ENCODE results near the gene DPP10. TPM values are rescaled to one million over a fixed set of nuclear protein-coding genes. Genes with fewer than 3 reads are reported as not detected.

The DPP10 gene
- polyA plus RNA-seq, 12 donors = 0.17 to 4.5 (median 0.87) TPM; not detected in 2

DNA sequence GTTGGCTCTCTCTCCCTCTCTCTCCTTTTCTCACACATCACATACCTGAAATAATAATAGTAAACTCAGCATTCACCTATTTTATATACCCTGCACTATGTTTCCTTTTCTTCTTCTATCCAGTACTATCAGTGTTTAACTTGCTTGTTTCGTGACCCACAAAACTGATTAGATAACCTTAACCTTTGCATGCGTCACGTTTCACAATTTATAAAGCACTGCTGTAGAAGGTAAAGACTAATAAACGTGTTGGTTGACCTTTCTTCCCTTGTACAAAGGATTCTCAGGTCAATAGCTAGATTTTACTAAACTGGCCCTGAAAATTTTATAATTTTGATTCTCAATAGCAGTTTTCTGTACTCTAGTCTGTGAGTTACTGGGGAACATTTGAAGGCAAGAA is 791.7 kb downstream of the DPP10 start:
- DNase-seq = no peak

DNA sequence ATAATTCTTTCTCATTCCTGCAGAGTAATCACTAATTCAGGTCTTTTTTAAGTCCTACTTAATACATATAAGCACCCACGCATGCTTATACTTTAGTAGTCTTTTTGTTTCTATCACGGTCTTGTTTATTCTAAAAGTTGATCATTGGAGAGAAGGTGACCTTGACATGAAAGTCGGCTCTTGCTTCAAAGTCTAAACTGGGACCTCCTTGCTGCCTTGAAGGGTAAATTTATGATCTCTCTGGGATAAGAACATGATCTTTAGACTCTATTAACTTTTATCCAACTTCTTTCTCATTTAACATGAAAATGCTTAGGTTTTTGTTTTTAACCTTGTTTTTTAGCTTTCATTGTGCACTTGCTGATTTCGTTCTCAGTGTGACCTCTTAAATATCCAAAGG is 792.3 kb downstream of the DPP10 start:
- no peak for DNase-seq

DNA sequence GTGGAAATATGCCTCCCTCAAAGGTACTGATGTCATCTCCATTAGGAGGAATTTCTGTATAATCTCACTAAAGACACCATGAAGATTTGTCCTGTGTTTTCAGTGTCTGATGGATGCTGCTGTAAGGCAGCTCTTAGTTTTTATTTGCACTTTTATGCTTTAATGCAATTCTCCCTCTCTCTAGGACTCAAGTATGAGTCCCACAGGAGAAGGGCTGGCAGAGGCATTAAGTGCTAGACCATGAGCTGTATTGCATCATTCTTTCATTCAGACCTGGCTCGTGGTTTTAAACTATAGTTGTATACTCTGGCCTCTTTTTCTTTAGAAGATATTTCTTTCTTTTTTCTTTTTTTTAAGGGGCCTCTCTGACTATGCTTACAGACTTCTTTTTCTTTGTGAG is 805.6 kb downstream of the DPP10 start:
- DNase-seq = peak; percentile 34

DNA sequence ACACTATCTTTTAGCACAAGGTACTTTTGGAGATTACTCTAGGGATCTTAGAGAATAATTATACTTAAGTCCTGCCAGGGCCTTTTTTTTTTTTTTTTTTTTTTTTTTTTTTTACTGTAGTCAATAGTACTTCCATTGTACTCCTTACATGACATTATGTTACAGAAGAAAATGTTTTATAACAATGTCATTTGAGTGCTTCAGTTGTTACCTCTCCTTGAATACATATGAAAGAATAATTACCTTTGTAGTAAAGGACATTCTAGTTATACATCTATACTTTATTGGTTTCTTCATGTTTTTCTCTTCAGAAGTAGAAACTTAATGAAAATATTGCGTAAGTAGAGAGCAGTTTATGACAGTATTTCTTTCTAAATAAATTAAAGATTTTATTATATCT is 834.9 kb downstream of the DPP10 start:
- DNase-seq = no peak

DNA sequence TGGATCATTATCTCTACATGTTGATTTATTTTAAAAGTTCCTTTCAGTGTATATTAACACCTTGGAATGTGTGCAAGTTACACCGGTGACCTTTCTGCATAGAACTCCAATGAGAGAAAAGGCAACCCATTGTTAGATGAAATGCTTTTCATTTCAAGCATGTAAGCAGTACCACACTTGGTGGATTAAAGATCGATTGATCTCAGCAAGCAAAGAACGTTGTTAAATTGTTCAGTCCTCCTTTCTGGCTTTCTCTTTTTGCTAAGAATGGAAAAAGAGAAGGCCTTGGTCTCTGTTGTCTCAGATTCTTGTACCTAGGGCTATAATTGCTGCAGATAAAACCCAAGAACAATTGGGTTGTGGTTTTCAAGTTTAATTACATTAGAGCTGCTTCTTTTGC is 843.0 kb downstream of the DPP10 start:
- DNase-seq = no peak

DNA sequence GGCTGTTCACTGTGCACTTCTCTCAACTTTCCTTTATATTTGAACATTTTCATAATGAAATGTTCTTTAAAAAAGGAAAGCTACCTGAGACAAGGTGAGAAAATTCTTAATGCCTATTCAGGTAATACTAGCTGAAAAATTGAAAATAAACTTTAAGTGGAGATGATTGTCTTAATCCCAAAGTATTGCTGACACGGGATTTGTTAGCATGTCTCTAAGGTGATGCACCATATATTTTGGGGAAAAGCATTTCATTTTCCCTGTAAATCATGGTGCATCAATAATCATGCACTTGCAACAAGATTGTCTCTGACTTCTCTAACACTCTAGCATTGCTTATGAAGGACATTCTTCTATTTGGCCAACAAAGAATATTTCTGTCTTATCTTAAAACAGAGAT is 848.0 kb downstream of the DPP10 start:
- DNase-seq = no peak

DNA sequence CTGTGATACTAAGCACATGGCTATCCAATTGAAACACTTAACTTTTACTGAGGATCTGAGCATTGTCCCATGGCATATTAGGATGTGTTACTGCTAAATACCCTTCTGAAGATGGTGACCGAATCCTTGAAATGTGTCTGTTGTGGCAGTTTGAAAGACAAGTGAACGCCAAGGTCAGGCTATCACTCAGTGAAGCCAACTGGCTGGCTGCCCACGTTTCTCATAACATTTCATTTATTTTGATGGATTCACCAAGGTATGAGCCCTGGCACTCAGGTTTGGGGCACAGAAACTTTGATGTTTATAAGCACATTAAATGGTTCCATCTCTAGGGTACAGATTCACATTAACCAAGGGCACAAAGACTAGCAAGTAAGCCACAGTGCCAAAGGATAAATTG is 850.3 kb downstream of the DPP10 start:
- DNase-seq = no peak

DNA sequence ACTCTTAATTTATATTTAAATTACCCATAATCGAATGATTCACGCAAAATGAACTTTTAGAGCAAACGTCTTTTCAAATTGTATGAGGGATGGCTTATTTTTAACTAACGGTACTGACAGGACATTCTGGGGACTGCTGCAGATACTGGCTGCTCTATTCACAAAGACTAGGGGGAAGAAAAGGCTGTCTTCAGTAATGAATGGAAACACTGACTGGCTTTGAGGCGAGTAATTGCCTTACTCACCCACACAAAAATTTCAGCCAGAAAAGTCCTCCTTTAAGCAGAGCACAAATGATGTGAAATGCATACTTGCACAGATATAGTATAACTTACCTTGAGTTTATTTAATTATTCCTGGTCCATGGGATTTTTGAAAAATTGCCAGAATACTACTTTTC is 852.6 kb downstream of the DPP10 start:
- no peak for DNase-seq

DNA sequence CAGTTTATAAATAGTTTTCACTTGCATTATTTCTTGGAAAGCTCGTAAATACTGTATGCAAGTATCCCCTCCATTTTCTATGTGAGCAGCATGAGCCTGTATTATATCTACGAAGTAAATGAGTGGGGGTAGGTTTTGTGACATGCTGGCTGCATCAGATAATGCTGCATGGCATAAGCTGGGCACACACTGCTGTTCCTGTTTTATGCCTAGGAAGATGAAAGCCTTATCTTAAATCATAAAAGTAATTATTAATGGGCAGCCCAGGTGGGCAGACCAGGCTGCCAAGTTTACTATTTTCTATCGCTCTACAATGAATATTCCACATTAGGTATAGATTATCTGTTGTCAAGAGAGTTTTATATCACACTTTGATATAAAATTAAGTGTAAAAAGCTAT is 854.6 kb downstream of the DPP10 start:
- no peak for DNase-seq

DNA sequence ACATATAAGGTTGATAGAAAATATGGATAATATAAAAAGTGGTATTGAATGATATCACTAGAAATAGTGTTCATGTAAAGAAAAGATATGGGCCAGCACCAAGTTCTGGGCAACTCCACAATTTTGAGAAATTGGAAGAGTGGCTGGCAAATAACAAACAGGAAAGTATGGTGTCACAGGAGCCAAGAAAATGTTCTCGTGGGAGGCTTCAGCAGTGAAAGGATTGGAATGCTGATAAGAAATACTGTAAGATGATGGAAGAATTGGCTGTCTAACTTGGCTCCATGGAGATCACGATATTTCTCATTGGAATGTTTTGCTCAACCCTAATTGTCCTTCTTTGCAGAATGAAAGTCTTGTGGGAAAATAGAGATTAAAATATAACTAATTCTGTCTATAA is 856.8 kb downstream of the DPP10 start:
- DNase-seq = no peak

DNA sequence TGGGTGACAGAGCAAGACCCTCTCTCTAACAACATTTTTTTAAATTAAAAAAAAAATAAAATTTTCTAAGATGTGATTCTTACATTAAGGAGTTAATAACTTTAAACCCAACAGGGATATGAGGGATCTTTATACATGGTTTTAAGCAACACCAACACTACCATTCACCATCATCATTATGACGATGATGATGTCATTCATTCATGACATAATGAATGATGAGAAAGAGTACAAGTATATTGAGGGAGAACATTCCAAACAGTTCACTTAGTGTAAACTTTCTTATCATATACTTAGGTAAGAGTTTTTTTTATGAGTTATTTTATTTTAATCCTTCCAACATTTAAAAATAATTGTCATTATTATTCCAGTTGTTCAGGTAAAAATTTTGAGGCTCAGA is 863.3 kb downstream of the DPP10 start:
- DNase-seq = no peak

DNA sequence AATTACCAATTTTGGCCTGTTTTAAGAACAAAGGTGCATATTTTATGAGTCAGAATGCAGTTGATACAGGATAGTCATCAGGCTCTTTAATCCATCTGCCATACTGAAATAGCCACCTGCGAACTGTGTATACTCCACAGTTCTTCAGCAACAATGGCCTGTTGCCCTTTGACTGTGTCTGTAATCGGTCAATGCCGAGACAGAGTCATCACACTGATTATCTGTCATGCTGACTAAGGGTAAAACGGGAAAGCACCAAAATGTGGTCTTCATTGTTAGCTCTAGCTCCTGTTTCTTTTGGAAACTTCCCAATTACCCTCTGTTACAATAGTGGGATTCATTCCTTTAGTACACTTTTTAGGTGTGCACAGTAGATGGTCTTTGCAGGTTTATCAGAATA is 871.7 kb downstream of the DPP10 start:
- no peak for DNase-seq

DNA sequence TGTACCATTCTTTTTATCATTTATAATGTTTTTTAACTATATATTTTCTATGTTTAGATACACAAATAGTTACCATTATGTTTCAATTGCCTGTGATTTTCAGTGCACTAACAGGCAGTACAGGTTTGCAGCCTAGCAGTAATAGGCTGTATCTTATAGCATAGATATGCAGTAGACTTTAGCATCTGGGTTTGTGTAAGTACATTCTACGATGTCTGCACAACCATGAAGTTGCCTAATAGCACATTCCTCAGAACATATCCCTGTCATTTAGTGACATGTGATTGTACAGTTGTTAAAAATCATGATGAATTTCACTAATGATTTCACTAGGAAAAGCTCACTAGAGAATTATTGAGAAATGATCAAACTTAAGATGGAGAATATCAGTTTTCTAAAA is 884.6 kb downstream of the DPP10 start:
- DNase-seq = no peak

DNA sequence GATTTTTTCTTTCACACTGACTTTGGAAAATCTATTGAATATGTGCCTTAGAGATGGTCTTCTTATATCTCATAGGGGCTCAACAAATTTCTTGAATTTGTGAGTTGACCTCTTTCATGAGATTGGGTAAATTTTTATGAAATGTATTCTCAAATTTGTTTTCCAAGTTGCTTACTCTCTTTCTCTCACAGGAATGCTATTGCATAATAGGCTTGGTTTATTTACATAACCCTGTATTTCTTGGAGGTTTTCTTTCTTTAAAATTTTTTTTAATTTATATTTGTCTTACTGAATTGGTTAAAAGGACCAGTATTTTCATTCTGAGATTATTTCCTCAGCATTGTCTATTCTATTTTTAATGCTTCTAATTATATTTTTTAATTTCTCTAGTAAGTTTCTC is 917.1 kb downstream of the DPP10 start:
- no peak for DNase-seq

DNA sequence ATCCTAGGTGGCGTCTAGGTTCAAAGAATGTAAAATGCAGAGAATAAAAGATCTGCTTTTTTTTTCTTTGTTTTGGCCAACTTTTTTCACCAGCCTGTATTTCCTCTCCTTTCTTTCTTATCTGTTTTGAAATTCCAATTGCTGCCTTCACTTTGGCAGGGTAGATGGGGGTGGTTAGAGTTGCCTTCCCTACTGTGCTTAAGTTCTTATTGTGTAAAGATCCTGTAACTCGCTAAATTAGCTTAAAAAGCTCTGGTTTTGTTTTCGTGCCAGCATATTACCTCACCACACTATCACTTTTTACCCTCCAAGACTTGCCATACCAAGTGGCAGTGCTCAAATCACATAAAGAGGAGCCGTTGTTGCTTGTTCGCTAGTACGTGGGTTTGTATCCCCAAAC is 921.7 kb downstream of the DPP10 start:
- DNase-seq = no peak

DNA sequence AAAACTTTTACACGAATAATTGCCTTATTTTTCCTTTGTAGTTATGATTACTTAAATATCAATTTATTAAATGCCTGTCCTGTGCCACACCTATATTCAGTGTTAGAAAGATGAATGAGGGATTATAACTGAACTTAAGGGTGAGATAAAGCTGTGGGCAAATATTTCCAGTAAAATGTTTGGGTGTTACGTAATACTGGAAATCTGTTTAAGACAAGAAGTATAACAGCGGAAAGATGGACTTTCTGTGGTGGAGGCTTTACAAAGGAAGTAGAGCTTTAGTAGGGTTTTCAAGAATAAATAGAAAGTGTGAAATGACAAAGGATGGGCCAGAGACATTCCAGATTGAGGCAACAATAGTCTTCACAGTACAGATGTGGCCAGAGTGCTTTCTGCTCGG is 927.0 kb downstream of the DPP10 start:
- no peak for DNase-seq

DNA sequence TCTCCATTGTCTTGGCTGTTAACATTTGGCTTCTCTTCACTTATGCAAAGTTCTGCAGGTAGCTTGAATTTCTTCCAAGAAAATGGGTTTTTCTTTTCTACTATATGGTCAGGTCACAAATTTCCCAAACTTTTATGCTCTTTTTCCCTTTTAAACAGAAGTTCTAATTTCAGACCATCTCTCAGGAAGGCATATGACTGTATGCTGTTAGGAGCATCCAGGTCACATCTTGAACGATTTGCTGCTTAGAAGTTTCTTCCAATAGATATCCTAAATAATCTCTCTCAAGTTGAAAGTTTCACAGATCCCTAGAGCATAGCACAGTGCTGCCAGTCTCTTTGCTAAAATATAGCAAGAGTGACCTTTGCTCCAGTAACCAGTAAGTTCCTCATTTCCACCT is 932.5 kb downstream of the DPP10 start:
- no peak for DNase-seq

DNA sequence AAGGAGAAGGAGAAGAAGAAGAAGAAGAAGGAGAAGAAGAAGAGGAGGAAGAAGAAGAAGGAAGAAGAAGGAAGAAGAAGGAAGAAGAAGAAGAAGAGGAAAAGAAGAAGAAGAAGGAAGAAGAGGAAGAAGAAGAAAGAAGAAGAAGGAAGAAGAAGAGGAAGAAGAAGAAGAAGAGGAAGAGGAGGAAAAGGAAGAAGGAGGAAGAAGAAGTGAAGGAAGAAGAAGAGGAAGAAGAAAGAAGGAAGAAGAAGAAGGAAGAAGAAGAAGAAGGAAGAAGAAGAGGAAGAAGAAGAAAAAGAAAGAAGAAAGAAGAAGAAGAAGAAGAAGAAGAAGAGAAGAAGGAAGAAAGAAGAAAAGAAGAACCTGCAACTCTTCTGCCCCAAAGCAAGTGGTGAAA is 942.0 kb downstream of the DPP10 start:
- no peak for DNase-seq

DNA sequence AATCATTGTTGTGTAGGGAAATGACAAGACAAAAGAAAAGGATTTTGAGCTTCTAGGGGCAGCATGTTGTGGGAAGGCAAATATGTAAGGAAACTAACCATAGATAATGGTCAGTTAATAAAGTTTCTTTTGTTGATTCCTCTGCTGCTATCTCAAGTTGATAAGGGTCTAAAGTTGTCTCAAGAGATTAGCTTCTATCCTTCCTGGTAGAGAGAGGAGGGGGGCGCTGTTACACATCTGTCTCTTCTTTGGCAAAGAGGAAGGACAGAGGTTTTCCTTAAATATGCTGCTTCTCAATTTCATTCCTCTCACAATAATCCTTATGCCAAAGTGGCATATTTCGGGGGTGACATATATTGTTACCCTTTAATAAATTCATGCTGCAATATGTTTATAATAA is 944.0 kb downstream of the DPP10 start:
- no peak for DNase-seq

DNA sequence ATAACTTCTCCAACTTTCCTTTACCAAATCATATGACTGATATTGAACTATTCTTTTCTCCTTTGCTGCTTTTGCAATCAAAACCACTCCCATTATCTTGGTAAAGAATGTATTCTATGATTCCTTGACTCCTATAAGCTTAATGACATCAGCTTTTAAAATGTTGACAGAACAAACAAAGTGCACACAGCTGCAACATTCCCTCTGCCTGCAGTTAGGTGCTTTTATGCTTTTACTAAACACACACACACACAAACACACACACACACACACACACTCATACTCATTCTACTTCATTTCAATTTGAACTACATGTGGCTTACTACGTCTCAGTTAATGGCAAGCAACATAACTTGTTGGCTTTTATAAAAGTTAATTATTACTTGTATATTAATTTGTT is 946.6 kb downstream of the DPP10 start:
- no peak for DNase-seq

DNA sequence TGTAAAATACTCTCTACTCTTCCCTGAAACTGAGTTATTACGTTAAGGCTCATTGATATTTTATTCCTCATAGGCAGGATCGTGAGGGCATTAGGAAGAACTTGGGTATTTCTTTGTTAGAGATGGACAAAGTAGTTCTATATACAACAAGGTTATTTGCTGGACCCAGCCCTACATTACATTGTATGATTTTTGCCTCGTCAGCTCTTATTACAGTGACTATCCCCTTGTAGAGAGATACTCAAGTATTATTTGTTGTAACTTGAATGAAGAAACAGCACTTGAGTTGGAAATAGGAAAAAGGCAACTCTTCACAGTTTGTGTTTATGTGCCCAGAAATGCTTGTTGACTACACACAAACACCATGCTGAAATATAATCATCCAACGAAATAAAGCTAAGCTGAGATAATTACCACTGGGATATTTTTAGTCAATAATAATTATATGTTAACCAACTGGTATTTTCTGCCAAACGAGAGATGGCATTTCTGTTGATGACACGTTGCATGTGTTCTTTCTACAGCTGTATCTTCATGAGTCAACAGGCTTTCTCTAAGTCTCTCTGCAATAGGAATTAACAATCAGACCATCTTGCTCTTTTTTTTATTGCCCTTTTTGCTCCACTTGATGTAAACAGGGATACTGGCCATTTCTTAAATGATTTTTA is 947.6 kb downstream of the DPP10 start:
- no peak for DNase-seq

DNA sequence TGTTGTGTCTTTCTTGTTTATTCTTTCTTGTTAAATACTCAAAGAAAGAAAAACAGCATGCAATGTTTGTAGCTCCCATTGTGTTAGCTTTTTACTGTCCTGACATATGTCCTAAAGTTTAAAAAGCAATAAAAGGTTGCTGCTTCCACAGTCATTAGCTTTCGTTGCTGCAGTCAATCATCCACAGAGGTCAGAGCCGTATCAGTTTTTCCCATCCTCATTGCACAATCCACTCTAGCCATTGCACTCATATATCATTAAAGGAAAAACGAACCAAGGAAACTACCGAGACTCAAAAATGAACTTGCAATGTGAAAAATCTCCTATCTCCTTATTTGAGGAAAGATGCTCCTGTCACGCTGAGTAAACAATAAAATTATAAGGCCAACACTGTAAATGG is 954.1 kb downstream of the DPP10 start:
- DNase-seq = no peak

DNA sequence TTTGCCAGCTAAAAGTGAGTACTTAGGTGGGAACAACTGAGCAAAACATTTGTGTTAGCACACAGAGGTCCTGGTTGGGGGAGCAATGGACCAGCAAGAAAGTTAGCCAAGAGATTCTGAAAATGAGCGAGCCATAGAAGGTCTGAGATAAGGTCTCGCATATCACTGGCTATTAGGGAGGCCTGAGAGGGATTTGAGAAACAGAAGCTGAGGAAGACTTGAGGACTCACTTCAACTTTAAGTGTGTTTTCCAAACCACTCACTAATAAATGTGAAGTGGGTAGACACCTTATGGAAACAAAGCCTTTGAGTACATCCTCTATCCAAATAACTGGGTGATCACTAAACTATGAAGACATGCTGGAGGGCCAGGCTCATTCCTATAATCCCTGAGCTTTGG is 958.5 kb downstream of the DPP10 start:
- no peak for DNase-seq

DNA sequence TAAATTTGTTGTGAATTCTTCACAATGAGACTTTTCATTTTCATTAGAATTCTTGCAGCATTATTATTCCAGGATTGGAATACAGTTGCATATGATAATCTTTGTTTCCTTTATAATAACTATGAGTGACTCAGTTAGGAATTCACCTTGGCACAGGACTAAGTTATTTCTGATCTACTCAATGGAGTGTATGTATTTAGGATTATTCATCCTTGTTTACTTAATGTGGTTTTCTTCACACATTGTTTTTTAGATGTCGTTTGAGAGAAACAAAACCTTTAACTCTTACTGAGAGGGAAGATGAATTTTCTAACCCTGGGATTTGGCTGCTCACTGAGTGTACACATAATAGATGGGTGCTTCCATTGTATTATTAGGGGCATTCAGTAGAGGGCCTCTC is 970.1 kb downstream of the DPP10 start:
- DNase-seq = no peak

DNA sequence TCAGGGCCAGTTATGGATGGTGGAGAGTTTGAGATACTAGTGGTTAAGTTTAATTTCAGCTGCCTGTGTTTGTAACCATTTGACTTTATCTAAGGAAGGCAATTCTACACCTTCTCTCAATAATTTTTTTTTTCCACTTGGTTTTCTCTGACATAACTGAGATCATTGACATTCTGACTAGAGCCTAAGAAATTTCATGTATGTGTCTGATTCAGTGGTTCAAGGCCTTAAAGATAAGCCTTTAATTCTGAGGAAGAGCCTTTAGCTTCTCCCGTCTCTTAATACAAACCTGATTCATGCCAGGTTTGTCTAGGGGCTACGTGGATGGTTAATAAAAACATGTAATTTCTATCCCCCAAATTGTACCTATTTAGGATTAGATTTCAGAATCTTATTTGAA is 971.4 kb downstream of the DPP10 start:
- DNase-seq = no peak

Data from muscle of arm (tissue), 12 donors.